ENCODE results near the gene QPCTL.
"Not testable (repeated sequence)": the region's sequence is repeated elsewhere in the genome, so short reads cannot be mapped to it uniquely, and the experiment has no call there.

The QPCTL gene

DNA sequence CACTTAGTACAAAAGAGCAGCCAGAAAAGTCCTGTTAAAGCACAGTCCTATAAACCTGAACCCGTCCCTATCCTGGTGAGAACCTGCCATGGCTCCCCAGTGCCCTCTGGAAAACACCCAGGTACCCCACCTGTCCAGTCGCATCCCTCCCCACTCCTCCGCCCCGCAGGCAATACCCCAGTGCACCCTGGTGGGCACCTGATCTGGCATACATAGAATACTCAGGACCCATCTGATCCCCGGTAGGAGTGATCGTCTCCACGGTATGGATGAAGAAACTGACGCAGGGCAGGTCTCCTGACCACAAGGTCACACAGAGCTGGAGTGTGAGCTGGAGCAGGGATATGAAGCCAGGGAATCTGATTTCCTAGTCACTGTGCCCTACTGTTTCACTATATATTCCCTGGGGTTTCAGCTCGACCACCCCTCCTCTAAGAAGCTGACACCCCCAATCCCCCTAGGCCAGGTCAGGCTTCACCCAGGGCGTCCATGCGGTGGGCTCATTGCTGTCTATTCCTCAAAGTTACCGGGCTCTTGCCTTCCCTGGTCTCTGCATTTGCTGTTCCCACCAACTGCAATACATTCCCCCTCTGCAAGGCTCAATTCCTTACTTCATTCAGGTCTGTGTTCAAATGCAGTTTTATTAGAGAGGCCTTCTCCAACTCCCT is 25.7 kb downstream of the QPCTL start:
- Histone ChIP-seq H3K9me3 (ENCODE audit: low read depth, low read length) (no peaks in the 10 kb centered on the region), H3K27ac (peak overlapping the region; percentile 90), H3K4me3 (peak overlapping the region; percentile 80), H3K9ac (ENCODE audit: insufficient read length) (peak overlapping the region; percentile 73), H3K36me3 (ENCODE audit: insufficient read depth, low read length) (peaks cover 23% of the 10 kb centered on the region)
- DNase-seq (ENCODE audit: low read depth, low spot score), result no peak
- TF ChIP-seq FOXP2 (optimal IDR thresholded peaks at IDR 0.05; ENCODE audit: control extremely low read depth, extremely low read length, insufficient read depth) (no peak), EZH2 (IDR thresholded peaks at IDR 0.05) (no peak), POLR2AphosphoS5 (IDR thresholded peaks at IDR 0.05; ENCODE audit: borderline replicate concordance, low read depth, low read length) (no peak)

DNA sequence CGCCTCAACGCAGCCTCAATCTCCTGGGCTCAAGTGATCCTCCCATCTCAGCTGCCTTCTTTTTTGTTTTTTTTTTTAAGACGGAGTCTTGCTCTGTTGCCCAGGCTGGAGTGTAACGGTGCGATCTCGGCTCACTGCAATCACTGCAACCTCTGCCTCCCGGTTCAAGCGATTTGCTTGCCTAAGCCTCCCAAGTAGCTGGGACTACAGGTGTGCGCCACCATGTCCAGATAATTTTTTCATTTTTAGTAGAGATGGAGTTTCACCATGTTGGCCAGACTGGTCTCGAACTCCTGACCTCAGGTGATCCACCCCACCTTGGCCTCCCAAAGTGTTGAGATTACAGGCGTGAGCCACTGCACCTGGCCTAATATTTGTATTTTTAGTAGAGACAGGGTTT is 27.6 kb downstream of the QPCTL start:
- H3K4me3 ChIP-seq; H3K27ac ChIP-seq; DNase-seq (ENCODE audit: low read depth, low spot score); H3K9ac ChIP-seq (ENCODE audit: insufficient read length); H3K9me3 ChIP-seq (ENCODE audit: low read depth, low read length): not testable (repeated sequence)
- H3K36me3 ChIP-seq (ENCODE audit: insufficient read depth, low read length), result peaks cover 28% of the 10 kb centered on the region

DNA sequence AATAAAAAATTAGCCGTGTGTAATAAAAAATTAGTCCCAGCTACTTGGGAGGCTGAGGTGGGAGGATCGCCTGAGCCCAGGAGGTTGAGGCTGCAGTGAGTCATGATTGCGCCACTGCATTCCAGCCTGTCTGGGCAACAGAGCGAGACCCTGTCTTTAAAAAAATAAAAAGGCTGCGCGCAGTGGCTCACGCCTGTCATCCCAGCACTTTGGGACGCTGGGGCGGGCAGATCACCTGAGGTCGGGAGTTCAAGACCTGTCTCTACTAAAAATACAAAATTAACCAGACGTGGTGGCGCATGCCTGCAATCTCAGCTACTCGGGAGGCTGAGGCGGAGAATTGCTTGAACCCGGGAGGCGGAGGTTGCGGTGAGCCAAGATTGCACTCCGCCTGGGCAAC is 36.2 kb downstream of the QPCTL start:
- not testable (repeated sequence) for DNase-seq (ENCODE audit: low read depth, low spot score); H3K27ac ChIP-seq; H3K4me3 ChIP-seq; H3K9me3 ChIP-seq (ENCODE audit: low read depth, low read length); H3K9ac ChIP-seq (ENCODE audit: insufficient read length); H3K36me3 ChIP-seq (ENCODE audit: insufficient read depth, low read length)

GRCh38 chr19:45729800-45730290 is 37.4 kb downstream of the QPCTL start:
- DNase-seq (ENCODE audit: low read depth, low spot score), result no peak
- no peaks in the 10 kb centered on the region for H3K36me3 ChIP-seq (ENCODE audit: insufficient read depth, low read length)
- TF ChIP-seq EZH2 (IDR thresholded peaks at IDR 0.05), result no peak
- no peak for TF ChIP-seq POLR2AphosphoS5 (IDR thresholded peaks at IDR 0.05; ENCODE audit: borderline replicate concordance, low read depth, low read length)
- TF ChIP-seq FOXP2 (optimal IDR thresholded peaks at IDR 0.05; ENCODE audit: control extremely low read depth, extremely low read length, insufficient read depth), result no peak
- H3K4me3 ChIP-seq, result peak overlapping the region; percentile 94
- peak overlapping the region; percentile 90 for H3K9ac ChIP-seq (ENCODE audit: insufficient read length)
- H3K27ac ChIP-seq, result 0 out of 2 replicates have a peak overlapping the region, but pooled peaks have one; percentile 31
- no peaks in the 10 kb centered on the region for H3K9me3 ChIP-seq (ENCODE audit: low read depth, low read length)

- TF ChIP-seq EZH2 (IDR thresholded peaks at IDR 0.05) (no peak), FOXP2 (optimal IDR thresholded peaks at IDR 0.05; ENCODE audit: control extremely low read depth, extremely low read length, insufficient read depth) (no peak), POLR2AphosphoS5 (IDR thresholded peaks at IDR 0.05; ENCODE audit: borderline replicate concordance, low read depth, low read length) (peak; percentile 91; the same call in 1 of the 2 replicates)
- H3K9ac ChIP-seq (ENCODE audit: insufficient read length), result peak within 1 kb of the TSS; percentile 90
- H3K4me3 ChIP-seq, result peak within 1 kb of the TSS; percentile 94
- H3K27ac ChIP-seq, result peak within 1 kb of the TSS; percentile 72
- no peaks in the 10 kb centered on the region for H3K36me3 ChIP-seq (ENCODE audit: insufficient read depth, low read length)
- H3K9me3 ChIP-seq (ENCODE audit: low read depth, low read length), result no peaks in the 10 kb centered on the region
- DNase-seq (ENCODE audit: low read depth, low spot score), result peak; percentile 95
Observed at GRCh38 chr19:45730368-45731288, 38.2 kb downstream of the QPCTL start, which contains the start of gene FBXO46. Gene FBXO46, minus strand, starts transcription at chr19:45730896. Its CDS starts 17,401 bp downstream, at chr19:45713495.

- H3K36me3 ChIP-seq (ENCODE audit: insufficient read depth, low read length), result no peaks in the 10 kb centered on the region
- TF ChIP-seq FOXP2 (optimal IDR thresholded peaks at IDR 0.05; ENCODE audit: control extremely low read depth, extremely low read length, insufficient read depth) (no peak), POLR2AphosphoS5 (IDR thresholded peaks at IDR 0.05; ENCODE audit: borderline replicate concordance, low read depth, low read length) (no peak), EZH2 (IDR thresholded peaks at IDR 0.05) (no peak)
- DNase-seq (ENCODE audit: low read depth, low spot score), result no peak
- no peak within 1 kb of the TSS for H3K4me3 ChIP-seq
- peak within 1 kb of the TSS; percentile 83 for H3K27ac ChIP-seq
- H3K9me3 ChIP-seq (ENCODE audit: low read depth, low read length), result no peaks in the 10 kb centered on the region
- H3K9ac ChIP-seq (ENCODE audit: insufficient read length), result no peak within 1 kb of the TSS
Observed at GRCh38 chr19:45733160-45733810, 40.8 kb downstream of the QPCTL start, which contains the start of gene MEIOSIN. Gene MEIOSIN, plus strand, starts transcription at chr19:45733439. Its CDS starts 1,938 bp downstream, at chr19:45735377.

DNA sequence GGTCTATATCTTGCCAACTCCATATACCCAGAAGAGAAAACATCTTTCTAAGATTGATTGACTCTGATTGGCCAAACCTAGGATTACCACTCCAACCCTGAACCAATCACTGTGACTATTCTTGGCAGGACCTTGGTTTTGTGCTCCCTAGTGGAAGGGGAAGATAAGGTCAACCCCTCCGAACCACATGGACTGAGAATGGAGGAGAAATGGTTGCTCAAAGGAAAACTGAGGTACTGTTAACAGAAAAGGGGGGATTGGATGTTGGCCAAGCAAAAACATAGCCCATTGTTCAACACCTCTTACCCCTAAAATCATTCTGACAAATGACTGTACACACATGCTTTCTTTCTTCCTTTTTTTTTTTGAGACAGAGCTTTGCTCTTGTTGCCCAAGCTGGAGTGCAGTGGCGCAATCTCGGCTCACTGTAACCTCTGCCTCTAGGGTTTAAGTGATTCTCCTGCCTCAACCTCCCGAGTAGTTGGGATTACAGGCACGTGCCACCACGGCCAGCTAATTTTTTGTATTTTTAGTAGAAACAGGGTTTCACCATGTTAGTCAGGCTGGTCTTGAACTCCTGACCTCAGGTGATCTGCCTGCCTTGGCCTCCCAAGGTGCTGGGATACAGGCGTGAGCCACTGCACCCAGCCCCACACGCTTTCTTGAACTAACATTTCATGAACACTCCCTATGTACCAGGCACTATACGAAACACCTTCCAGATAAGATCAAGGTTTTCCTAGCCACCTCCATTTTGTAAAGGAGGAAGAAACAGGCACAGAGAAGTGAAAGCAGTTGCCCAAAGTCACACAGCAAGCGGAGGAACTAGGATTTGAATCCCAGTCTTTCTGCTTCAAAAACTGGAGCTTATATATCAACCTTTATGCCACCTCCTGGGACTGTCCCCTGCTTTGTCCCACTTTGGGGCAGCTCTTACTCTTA is 47.3 kb downstream of the QPCTL start:
- no peak overlapping the region for H3K4me3 ChIP-seq
- no peak for DNase-seq (ENCODE audit: low read depth, low spot score)
- no peak overlapping the region for H3K9ac ChIP-seq (ENCODE audit: insufficient read length)
- H3K27ac ChIP-seq, result no peak overlapping the region
- TF ChIP-seq FOXP2 (optimal IDR thresholded peaks at IDR 0.05; ENCODE audit: control extremely low read depth, extremely low read length, insufficient read depth) (no peak), EZH2 (IDR thresholded peaks at IDR 0.05) (no peak), POLR2AphosphoS5 (IDR thresholded peaks at IDR 0.05; ENCODE audit: borderline replicate concordance, low read depth, low read length) (no peak)
- no peaks in the 10 kb centered on the region for H3K9me3 ChIP-seq (ENCODE audit: low read depth, low read length)
- no peaks in the 10 kb centered on the region for H3K36me3 ChIP-seq (ENCODE audit: insufficient read depth, low read length)
